GM11168 (cell line): ENCODE measurements around the gene TPMT.

Source experiments
- in situ Hi-C: fragments of 300-500 bp; cut with MboI; formaldehyde crosslinking; loops from one replicate; pipeline ENCODE4 v1.12.0; 2022; ENCODE audit warnings: low sequenced_read_pairs; ENCODE audit not compliant: unreplicated experiment

Gene TPMT

DNA sequence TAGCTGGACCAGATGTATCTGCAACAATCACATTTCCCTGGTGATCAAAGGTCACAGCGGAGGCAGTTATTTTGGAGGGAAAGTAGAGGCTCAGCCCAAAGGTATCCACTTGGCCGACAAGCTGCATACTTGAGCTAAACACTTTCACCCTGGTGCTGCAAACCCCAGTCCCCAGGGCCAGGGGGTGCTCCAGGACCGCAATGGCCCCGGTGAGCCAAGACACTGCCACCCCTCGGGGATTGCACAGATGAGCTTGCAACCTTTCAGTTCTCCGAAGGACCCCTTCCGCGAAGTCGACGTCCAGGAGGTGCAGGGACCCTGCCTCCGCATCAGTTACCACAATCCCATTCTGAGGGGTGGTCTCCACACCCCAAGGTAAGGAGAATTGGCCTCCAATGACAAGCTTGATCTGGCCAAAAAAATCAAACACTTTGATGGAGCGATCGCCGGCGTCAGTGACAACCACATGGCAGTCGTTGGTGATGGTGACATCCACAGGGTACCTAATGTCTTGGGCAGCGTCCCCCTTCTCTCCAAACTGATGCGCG, 33.2 kb downstream of the TPMT start:
- in situ Hi-C loops = no loop called here

DNA sequence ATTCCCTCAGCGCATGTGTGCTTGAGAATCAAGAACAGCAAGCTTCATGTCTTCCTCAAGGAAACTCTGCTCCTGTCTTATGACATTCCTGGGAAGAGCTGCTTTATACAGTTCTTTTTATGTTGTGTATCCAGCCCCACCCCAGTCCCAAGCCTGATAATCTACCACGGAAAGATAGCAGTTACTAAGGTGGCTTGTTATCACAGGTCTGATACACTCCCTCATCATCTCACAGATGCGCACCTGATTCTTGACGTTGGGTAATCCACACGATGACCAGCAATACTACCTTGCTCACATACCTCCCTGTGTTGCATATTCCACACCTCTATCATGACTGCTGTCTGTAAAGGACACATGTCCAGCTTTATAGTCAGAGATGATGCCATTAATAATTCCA, 35.6 kb downstream of the TPMT start:
- in situ Hi-C loops = no loop called here

DNA sequence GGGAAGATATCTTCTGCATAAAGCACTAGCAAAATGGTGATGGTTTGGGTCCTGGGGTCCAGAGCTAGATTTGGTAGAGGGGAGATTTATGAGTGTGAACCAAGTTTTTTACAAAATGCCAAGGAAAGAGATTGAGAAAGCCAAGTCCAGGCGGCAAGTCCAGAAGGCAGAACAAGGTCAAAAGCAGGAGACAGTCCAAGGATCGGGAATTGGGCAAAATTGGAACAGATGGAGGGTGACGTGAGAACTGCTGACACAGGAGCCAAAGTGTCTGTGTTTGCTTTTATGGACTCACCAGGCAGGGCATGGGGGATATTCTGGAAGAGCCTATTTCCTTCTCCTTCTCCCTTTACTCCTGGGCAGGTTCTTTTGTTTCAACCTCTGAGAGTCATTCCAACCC, 36.5 kb downstream of the TPMT start:
- in situ Hi-C loops = no loop called here

DNA sequence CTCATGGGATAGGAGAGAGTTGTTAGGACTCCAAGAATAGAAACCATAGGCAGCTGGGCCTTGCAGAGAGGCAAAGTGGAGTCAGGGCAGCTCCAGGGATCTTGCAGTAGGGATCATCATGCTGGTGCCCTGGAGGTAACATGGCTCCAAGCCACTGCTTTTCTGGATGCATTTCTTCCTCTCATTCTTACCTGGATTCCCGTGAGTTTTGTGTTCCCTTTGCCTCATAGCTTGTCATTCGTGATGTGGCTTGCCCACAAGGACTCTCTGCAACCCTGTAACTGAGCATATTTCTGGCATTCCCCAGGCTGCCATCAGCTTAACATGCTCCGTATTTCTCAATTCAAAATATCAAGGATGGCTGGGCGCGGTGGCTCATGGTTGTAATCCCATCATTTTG, 37.7 kb downstream of the TPMT start:
- in situ Hi-C loops = no loop called here

DNA sequence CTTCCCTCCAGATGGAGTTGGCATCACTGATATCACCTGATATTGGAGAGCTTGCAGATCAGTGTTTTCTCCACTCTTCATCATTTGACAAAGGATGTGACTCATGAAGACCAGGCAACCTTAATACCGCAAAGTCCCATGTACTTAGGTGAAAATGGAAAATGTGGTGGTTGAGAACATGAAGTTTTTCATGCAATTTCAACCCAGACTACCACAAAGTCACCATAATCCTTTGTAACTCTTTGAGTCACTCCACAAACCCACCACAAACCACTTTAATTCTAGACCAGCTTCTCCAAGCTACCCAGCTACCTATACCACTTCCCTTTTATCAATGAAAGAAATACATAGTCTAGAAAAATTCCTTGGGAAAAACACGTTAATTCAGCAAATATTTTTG, 39.5 kb downstream of the TPMT start:
- in situ Hi-C loops = no loop called here

DNA sequence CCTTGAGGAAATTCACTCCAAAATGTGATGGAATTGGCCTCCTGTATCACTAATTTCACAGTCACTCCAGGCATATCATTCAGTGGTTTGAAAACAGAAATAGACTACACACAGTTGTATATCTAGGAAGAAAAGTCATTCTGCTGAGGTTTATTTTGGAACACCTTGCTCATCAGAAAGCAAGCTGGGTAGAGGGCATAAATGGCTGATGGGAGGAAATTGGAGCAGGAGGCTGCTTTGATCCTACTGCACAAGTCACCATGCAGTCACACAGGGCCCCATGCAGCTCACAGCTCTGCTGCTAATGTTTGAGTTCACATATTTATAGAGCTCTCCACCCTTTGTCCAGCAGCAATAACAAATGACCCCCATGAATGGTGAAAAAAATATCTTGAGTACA, 44.7 kb downstream of the TPMT start:
- in situ Hi-C loops = no loop called here

DNA sequence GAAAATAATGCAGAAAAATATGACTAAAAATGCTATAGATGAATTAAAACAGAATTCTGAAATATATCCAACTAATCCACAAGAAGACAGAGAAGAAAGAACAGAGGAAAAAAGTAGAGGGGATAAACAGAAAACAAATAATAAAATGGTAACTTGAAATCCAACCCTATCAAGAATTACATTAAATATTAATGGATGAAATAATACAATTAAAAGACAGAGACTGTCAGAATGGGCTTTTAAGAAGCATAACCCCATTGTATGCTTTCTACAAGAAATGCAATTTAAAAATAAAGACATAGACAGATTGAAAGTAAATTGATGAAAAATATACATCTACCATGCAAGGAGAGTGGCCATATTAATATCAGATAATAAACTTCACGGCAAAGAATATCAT, 47.8 kb downstream of the TPMT start:
- in situ Hi-C loops = no loop called here

GRCh38 chr6:18102783-18103509, 51.9 kb downstream of the TPMT start:
- in situ Hi-C loops = no loop called here

GRCh38 chr6:18101873-18102272, 53.0 kb downstream of the TPMT start:
- in situ Hi-C loops = no loop called here

DNA sequence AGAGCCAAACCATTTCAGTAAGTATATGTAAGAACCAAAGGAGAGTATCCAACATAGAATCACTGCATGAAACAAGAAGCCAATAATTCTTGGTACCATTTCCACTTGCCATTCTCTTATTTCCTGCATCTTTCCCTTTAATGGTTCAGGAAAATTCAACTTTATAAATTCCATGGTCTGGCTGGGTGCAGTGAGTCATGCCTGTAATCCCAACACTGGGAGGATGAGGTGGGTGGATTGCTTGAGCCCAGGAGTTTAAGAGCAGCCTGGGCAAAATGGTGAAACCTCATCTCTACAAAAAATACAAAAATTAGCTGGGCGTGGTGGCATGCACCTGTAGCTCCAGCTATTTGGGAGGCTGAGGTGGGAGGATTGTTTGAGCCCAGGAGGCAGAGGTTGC, 53.6 kb downstream of the TPMT start:
- in situ Hi-C loops = no loop called here

- in situ Hi-C loops = no loop called here
These were observed 54.6 kb downstream of the TPMT start for GRCh38 chr6:18100296-18100695.

DNA sequence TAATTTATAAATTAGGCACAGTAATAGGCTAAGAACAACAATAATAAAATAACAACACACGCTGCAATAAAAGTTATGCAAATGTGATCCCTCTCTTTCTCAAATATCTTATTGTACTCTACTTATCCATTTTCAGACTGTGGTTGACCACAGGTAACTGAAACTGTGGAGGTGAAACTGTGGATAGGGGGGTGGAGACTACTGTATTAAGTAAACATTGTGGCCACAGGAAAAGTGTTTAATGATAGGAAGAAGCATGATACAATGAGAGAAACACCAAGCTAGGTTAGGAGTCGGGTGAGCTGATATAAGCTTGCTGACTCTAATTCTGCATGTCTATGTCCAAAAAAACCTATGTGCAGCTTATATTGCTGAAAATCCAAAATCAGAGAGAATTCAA, 55.4 kb downstream of the TPMT start:
- in situ Hi-C loops = no loop called here

- in situ Hi-C loops = no loop called here
These were observed 58.5 kb downstream of the TPMT start for GRCh38 chr6:18096423-18096822.

GRCh38 chr6:18091382-18091781, 63.5 kb downstream of the TPMT start:
- in situ Hi-C loops = no loop called here

GRCh38 chr6:18090349-18090786, 64.5 kb downstream of the TPMT start:
- in situ Hi-C loops = no loop called here

GRCh38 chr6:18088419-18089296, 66.2 kb downstream of the TPMT start:
- in situ Hi-C loops = no loop called here

- in situ Hi-C loops = no loop called here
These were observed 67.3 kb downstream of the TPMT start for GRCh38 chr6:18087396-18088165.

DNA sequence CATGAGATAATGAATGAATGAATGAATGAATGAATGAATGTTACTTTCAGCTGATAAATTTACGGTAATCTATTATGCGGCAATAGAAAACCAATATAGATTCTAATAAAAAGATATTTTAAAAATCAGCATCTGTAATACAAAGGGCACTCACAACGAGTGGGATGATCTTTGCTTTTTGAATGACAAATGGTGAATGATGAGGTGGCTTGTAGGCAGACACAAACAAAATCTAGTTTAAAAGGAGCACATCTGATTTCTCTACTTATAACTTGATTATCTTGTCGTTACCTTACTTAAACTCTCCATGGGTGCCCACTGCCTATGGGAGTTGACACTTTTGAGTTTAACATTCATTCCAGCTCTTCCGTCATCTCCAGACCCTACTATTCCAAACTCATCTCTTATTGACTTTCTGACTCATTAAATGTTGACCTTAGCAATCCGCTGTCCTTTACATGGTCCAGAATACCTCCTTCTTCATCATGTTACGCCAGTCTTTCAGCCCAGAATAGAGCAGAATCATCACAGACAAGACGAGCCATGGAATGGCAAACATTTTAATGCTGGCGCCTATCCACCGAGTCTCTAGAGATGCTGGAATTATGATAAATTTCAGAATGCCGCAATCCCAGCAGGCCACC, 73.7 kb downstream of the TPMT start:
- in situ Hi-C loops = no loop called here

- in situ Hi-C loops = no loop called here
These were observed 74.3 kb downstream of the TPMT start for GRCh38 chr6:18080544-18080943.

GRCh38 chr6:18078866-18079265, 76.0 kb downstream of the TPMT start:
- in situ Hi-C loops = no loop called here
